Epithelial cell of proximal tubule (primary cell): ENCODE results near the gene CD8A. TPM values are rescaled to one million over a fixed set of nuclear protein-coding genes. Genes with fewer than 3 reads are reported as not detected.

ENCODE experiments used
- DNase-seq: peaks from one replicate; pipeline ENCODE4 v3.0.0-alpha.2; 2011; ENCODE audit warnings: low read depth
- H3K4me3 ChIP-seq: 2 replicates; pipeline ENCODE4 v1.5.1; 2011; ENCODE audit warnings: low read depth, mild to moderate bottlenecking, low read length
- total RNA-seq: library from RNA; depleted of rRNA; stranded (reverse); fragments of >200 nt; gene quantifications from 2 replicates; pipeline ENCODE4 v1.2.3, GENCODE V29; 2015
- TF ChIP-seq, protein P1 (sequence below): conservative IDR thresholded peaks from 2 replicates; pipeline ENCODE4 v1.5.1; 2012; ENCODE audit warnings: low read depth, mild to moderate bottlenecking, low read length

The CD8A gene
- total RNA-seq, 1 donor from 2014 or later, result not detected

DNA sequence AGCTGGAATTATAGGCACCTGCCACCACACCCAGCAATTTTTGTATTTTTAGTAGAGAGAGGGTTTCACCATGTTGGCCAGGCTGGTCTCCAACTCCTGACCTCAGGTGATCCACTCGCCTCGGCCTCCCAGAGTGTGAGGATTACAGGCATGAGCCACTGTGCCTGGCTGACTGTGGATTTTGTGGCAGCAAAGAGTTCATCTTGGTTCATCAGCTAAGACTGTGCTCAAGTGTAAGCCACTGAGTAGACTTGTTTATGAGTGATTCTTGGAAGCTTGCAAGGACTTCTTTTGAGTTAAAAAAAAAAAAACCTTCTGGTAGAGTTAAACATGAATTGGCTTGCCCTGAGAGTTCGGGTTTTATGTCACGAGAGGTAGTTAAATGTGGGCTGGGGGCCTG lies 36.2 kb upstream of the CD8A start:
- TF ChIP-seq, protein P1, sequence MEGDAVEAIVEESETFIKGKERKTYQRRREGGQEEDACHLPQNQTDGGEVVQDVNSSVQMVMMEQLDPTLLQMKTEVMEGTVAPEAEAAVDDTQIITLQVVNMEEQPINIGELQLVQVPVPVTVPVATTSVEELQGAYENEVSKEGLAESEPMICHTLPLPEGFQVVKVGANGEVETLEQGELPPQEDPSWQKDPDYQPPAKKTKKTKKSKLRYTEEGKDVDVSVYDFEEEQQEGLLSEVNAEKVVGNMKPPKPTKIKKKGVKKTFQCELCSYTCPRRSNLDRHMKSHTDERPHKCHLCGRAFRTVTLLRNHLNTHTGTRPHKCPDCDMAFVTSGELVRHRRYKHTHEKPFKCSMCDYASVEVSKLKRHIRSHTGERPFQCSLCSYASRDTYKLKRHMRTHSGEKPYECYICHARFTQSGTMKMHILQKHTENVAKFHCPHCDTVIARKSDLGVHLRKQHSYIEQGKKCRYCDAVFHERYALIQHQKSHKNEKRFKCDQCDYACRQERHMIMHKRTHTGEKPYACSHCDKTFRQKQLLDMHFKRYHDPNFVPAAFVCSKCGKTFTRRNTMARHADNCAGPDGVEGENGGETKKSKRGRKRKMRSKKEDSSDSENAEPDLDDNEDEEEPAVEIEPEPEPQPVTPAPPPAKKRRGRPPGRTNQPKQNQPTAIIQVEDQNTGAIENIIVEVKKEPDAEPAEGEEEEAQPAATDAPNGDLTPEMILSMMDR, result no peak
- no peak overlapping the region for H3K4me3 ChIP-seq
- no peak for DNase-seq

DNA sequence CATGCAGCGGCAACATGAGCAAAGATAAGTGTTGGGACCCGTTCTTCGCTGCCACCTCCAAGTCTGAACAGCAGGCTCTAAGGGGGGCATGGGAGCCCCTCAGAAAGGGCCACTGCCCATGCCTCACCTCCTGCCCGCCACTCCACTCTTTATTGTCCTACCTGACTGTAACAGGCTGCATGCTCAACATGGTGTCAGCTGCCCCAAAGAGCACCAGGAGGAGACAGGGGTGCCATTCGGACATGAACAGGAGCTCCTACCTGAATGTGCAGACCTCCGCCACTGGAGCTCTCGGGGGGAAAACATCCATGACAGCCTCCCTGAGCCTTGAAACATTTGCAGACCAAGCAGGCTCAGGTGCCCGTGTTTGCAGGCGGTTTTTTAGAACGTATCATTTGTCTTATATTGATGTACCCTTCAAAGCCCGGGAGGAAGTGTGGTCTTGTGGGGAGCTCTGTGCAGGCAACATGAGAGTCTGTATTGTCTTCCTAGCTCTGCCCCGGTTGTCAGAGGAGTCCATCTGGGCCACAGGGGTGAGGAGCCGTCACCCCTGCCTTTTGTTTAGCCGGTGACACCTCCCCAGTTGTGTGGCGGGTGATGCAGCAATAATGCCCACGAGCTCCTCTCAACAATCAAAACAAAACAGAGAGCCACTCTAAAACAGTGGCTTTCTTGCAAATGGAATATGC lies 35.1 kb upstream of the CD8A start:
- no peak for DNase-seq
- H3K4me3 ChIP-seq, result no peak overlapping the region
- TF ChIP-seq, protein P1, result no peak

DNA sequence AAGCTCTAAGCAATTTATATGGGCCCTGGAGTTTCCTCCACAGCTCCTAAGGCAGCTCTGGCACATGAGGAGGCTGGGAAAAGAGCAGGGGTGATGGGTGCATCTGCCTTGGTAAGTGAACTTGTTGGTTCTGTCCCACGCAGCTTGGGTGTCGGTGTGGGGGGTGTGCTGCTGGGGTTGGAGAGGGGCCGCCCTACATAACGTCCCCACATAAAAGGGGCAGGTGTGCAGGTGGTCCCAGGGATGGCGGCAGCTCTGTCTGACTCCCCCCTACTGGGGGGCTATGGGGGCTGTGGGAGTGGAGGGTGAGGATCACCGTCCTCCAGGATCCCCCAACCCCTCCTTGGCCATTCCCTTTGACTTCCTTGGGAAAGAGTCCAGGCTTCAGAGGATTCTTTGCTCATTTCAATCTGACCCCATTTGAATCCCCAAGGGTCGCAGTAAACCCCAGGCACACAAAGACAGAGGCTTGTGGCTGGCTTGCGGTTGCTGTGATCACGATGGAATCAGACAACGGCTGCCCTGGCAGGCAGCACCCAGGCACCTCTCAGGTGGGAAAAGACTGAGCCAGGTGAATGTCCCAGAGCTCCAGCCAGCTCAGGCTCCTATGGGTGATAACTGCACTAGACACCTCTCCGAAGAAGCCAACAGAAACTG lies 34.5 kb upstream of the CD8A start:
- TF ChIP-seq, protein P1, result no peak
- no peak overlapping the region for H3K4me3 ChIP-seq
- no peak for DNase-seq

DNA sequence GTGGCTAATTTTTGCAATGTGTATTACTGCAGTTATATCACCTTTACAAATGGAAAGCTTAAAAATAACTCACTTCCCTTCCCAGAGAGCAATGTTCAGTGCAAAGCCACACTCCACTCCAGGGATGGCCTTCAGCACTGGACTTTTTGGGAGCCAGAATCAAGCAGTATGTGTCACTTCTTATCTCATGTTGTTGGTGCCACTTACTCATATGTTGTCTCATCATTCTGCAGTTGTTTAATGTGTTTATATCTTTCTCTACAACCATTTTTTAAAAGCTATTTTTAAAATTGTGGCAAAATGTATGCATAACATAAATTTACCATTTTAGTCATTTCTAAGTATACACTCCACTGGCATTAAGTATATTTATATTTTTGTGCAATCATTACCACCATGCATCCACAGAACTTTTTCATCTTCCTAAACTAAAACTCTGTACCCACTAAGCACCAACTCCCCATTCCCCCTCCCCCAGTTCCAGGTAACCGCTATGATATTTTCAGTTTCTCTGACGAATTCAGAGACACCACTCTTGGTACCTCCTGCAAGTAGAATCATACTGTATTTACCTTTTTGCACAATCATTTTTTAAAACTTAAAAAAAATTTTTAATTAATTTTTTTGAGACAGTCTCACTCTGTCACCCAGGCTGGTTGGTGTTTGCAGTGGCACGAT lies 32.1 kb upstream of the CD8A start:
- H3K4me3 ChIP-seq, result no peak overlapping the region
- TF ChIP-seq, protein P1, result no peak
- DNase-seq, result no peak

DNA sequence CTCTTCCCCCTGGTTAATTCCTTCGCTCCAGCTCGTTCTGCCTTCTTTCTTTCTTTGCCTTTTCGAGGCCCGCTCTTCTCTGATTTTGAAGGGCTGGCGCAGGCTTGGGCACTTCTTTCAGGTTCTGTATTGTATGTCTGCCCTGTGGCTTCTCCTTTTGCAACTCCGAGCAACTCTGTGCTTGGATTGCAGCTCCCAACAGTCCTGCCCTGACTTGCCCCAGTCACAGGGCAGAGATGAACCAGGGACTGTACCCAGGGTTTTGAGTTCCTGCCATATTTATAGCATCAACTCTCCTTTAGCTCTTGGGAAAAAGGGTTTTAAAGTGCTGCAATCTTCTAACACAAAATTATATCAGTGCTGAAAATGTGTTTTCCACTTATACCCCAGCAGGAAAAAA lies 31.1 kb upstream of the CD8A start:
- TF ChIP-seq, protein P1, result no peak
- no peak for DNase-seq
- no peak overlapping the region for H3K4me3 ChIP-seq

DNA sequence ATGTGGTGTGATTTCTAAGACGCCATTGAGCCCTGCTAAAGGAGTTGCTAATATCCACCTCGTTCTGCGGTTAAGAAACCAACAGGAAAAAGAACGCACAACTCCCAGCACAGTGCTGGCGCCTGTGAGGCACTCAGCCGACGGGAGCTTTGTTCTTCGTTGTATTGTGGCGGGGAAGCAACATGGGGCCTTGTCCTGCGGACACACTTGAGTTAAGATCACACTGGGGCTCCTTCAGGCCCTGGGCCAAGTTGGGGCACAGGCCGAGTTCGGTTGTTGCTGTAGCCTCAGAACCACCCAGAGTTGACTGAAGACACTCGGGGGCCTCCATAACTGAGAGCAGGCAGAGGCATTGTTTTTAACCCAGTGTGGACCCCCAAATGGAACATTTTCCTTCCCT lies 30.6 kb upstream of the CD8A start:
- H3K4me3 ChIP-seq, result no peak overlapping the region
- TF ChIP-seq, protein P1, result no peak
- DNase-seq, result no peak
